ENCODE measurements around the gene ZNRF3. TPM values are rescaled to one million over a fixed set of nuclear protein-coding genes. Genes with fewer than 3 reads are reported as not detected.
"Not testable (repeated sequence)": the region's sequence is repeated elsewhere in the genome, so short reads cannot be mapped to it uniquely, and the experiment has no call there.

The ZNRF3 gene
- polyA plus RNA-seq, 1 donor from 2014 or later, result 2.9 TPM

- Histone ChIP-seq H3K4me3 (ENCODE audit: low read length) (no peak overlapping the region), H3K36me3 (ENCODE audit: insufficient read depth, low read length) (no peaks in the 10 kb centered on the region), H3K79me2 (replicated peaks; ENCODE audit: insufficient read depth, low read length) (no peaks in the 10 kb centered on the region), H2AFZ (ENCODE audit: low read depth, low read length) (no peak overlapping the region), H4K20me1 (ENCODE audit: insufficient read depth) (no peaks in the 10 kb centered on the region), H3K27me3 (ENCODE audit: insufficient read depth, low read depth, low read length) (no peaks in the 10 kb centered on the region), H3K9me3 (ENCODE audit: low read length) (no peaks in the 10 kb centered on the region), H3K27ac (ENCODE audit: low read length) (no peak overlapping the region), H3F3A (ENCODE audit: insufficient read depth, low read length, poor library complexity, severe bottlenecking) (no peaks in the 10 kb centered on the region), H3K9me2 (ENCODE audit: insufficient read depth, low read length) (no peaks in the 10 kb centered on the region), H3K9ac (ENCODE audit: low read length) (no peak overlapping the region), H3K4me2 (ENCODE audit: low read length) (no peak overlapping the region)
- TF ChIP-seq EP300 (conservative IDR thresholded peaks at IDR 0.05; ENCODE audit: poor library complexity, severe bottlenecking), result no peak
- TF ChIP-seq RAD21 (conservative IDR thresholded peaks at IDR 0.05), result no peak
- no peak for TF ChIP-seq SMC3 (conservative IDR thresholded peaks at IDR 0.05; ENCODE audit: poor library complexity)
- no peak for TF ChIP-seq REST (IDR thresholded peaks at IDR 0.05; ENCODE audit: borderline replicate concordance)
- no peak for TF ChIP-seq EZH2 (IDR thresholded peaks at IDR 0.05; ENCODE audit: borderline replicate concordance, insufficient read depth, low read length, poor library complexity, severe bottlenecking)
- no peak for TF ChIP-seq CTCF (IDR thresholded peaks at IDR 0.05; ENCODE audit: poor library complexity, severe bottlenecking)
- no peak for TF ChIP-seq POLR2AphosphoS5 (IDR thresholded peaks at IDR 0.05)
- TF ChIP-seq MXI1 (conservative IDR thresholded peaks at IDR 0.05; ENCODE audit: poor library complexity, severe bottlenecking), result no peak
- no peak for TF ChIP-seq TAF1 (IDR thresholded peaks at IDR 0.05; ENCODE audit: low read depth)
Measured at GRCh38 chr22:28841111-28841510, 42.3 kb upstream of the ZNRF3 start.

- H3K9ac ChIP-seq (ENCODE audit: low read length), result no peak overlapping the region
- TF ChIP-seq SMC3 (conservative IDR thresholded peaks at IDR 0.05; ENCODE audit: poor library complexity) (no peak), EZH2 (IDR thresholded peaks at IDR 0.05; ENCODE audit: borderline replicate concordance, insufficient read depth, low read length, poor library complexity, severe bottlenecking) (no peak), RAD21 (conservative IDR thresholded peaks at IDR 0.05) (no peak), MXI1 (conservative IDR thresholded peaks at IDR 0.05; ENCODE audit: poor library complexity, severe bottlenecking) (no peak), POLR2AphosphoS5 (IDR thresholded peaks at IDR 0.05) (no peak), EP300 (conservative IDR thresholded peaks at IDR 0.05; ENCODE audit: poor library complexity, severe bottlenecking) (no peak), TAF1 (IDR thresholded peaks at IDR 0.05; ENCODE audit: low read depth) (no peak), CTCF (IDR thresholded peaks at IDR 0.05; ENCODE audit: poor library complexity, severe bottlenecking) (no peak), REST (IDR thresholded peaks at IDR 0.05; ENCODE audit: borderline replicate concordance) (no peak)
- no peaks in the 10 kb centered on the region for H3K9me3 ChIP-seq (ENCODE audit: low read length)
- H3K36me3 ChIP-seq (ENCODE audit: insufficient read depth, low read length), result no peaks in the 10 kb centered on the region
- no peak overlapping the region for H3K27ac ChIP-seq (ENCODE audit: low read length)
- H2AFZ ChIP-seq (ENCODE audit: low read depth, low read length), result no peak overlapping the region
- no peaks in the 10 kb centered on the region for H3F3A ChIP-seq (ENCODE audit: insufficient read depth, low read length, poor library complexity, severe bottlenecking)
- no peak overlapping the region for H3K4me3 ChIP-seq (ENCODE audit: low read length)
- no peaks in the 10 kb centered on the region for H3K27me3 ChIP-seq (ENCODE audit: insufficient read depth, low read depth, low read length)
- H3K79me2 ChIP-seq (replicated peaks; ENCODE audit: insufficient read depth, low read length), result no peaks in the 10 kb centered on the region
- no peaks in the 10 kb centered on the region for H4K20me1 ChIP-seq (ENCODE audit: insufficient read depth)
- H3K9me2 ChIP-seq (ENCODE audit: insufficient read depth, low read length), result no peaks in the 10 kb centered on the region
- H3K4me2 ChIP-seq (ENCODE audit: low read length), result no peak overlapping the region
Measured at GRCh38 chr22:28843633-28844032, 39.7 kb upstream of the ZNRF3 start.

- not testable (repeated sequence) for H2AFZ ChIP-seq (ENCODE audit: low read depth, low read length); H4K20me1 ChIP-seq (ENCODE audit: insufficient read depth); H3K36me3 ChIP-seq (ENCODE audit: insufficient read depth, low read length); H3K79me2 ChIP-seq (replicated peaks; ENCODE audit: insufficient read depth, low read length); H3K27me3 ChIP-seq (ENCODE audit: insufficient read depth, low read depth, low read length); H3K4me3 ChIP-seq (ENCODE audit: low read length); H3K27ac ChIP-seq (ENCODE audit: low read length); H3K4me2 ChIP-seq (ENCODE audit: low read length); H3K9me3 ChIP-seq (ENCODE audit: low read length); H3F3A ChIP-seq (ENCODE audit: insufficient read depth, low read length, poor library complexity, severe bottlenecking); H3K9me2 ChIP-seq (ENCODE audit: insufficient read depth, low read length); H3K9ac ChIP-seq (ENCODE audit: low read length)
Measured at GRCh38 chr22:28844277-28844676, 39.1 kb upstream of the ZNRF3 start.
